ENCODE results near the gene C8B.

Gene C8B

GRCh38 chr1:56934430-56935060 is 31.3 kb downstream of the C8B start:
- intact Hi-C loops (cut with DNase I) = no loop called here
- DNase-seq = no peak

GRCh38 chr1:56933606-56934005 is 32.2 kb downstream of the C8B start:
- DNase-seq = no peak
- intact Hi-C loops (cut with DNase I) = no loop called here

GRCh38 chr1:56933161-56933560 is 32.7 kb downstream of the C8B start:
- intact Hi-C loops (cut with DNase I) = no loop called here
- DNase-seq = no peak

GRCh38 chr1:56931686-56932085 is 34.1 kb downstream of the C8B start:
- no peak for DNase-seq
- intact Hi-C loops (cut with DNase I) = no loop called here

- intact Hi-C loops (cut with DNase I) = no loop called here
These were observed 34.6 kb downstream of the C8B start for GRCh38 chr1:56931211-56931610.

GRCh38 chr1:56929492-56929891 is 36.3 kb downstream of the C8B start:
- intact Hi-C loops (cut with DNase I) = no loop called here
- DNase-seq = no peak

More at GRCh38 chr1:56931211-56931610, 34.6 kb downstream of the C8B start:
- no peak for DNase-seq

- DNase-seq = no peak
- intact Hi-C loops (cut with DNase I) = no loop called here
These were observed 37.8 kb downstream of the C8B start for GRCh38 chr1:56927986-56928385.

- DNase-seq = no peak
- intact Hi-C loops (cut with DNase I) = no loop called here
These were observed 38.6 kb downstream of the C8B start for GRCh38 chr1:56927171-56927570.

GRCh38 chr1:56925193-56925592 is 40.6 kb downstream of the C8B start:
- intact Hi-C loops (cut with DNase I) = no loop called here

GRCh38 chr1:56924116-56924515 is 41.7 kb downstream of the C8B start:
- DNase-seq = no peak
- intact Hi-C loops (cut with DNase I) = no loop called here

More at GRCh38 chr1:56925193-56925592, 40.6 kb downstream of the C8B start:
- DNase-seq = no peak

GRCh38 chr1:56923201-56923600 is 42.6 kb downstream of the C8B start:
- intact Hi-C loops (cut with DNase I) = no loop called here
- DNase-seq = no peak

GRCh38 chr1:56922507-56922906 is 43.3 kb downstream of the C8B start:
- no peak for DNase-seq
- intact Hi-C loops (cut with DNase I) = no loop called here

GRCh38 chr1:56922070-56922469 is 43.7 kb downstream of the C8B start:
- DNase-seq = no peak
- intact Hi-C loops (cut with DNase I) = no loop called here

GRCh38 chr1:56921479-56921878 is 44.3 kb downstream of the C8B start:
- DNase-seq = no peak
- intact Hi-C loops (cut with DNase I) = no loop called here

- no peak for DNase-seq
- intact Hi-C loops (cut with DNase I) = no loop called here
These were observed 45.2 kb downstream of the C8B start for GRCh38 chr1:56920591-56921001.

GRCh38 chr1:56917356-56917755 is 48.5 kb downstream of the C8B start:
- intact Hi-C loops (cut with DNase I) = no loop called here
- DNase-seq = no peak

GRCh38 chr1:56916630-56917029 is 49.2 kb downstream of the C8B start:
- DNase-seq = no peak
- intact Hi-C loops (cut with DNase I) = no loop called here

GRCh38 chr1:56915960-56916359 is 49.9 kb downstream of the C8B start:
- DNase-seq = no peak
- intact Hi-C loops (cut with DNase I) = no loop called here

- intact Hi-C loops (cut with DNase I) = no loop called here
- no peak for DNase-seq
These were observed 53.5 kb downstream of the C8B start for GRCh38 chr1:56912325-56912724.

GRCh38 chr1:56911098-56911938 is 54.5 kb downstream of the C8B start:
- intact Hi-C loops (cut with DNase I) = no loop called here
- no peak for DNase-seq

GRCh38 chr1:56910441-56910985 is 55.3 kb downstream of the C8B start:
- DNase-seq = no peak
- intact Hi-C loops (cut with DNase I) = no loop called here

All from posterior cingulate gyrus (tissue), 11 donors.